HG03460 (cell line): ENCODE measurements around the gene CHRND.

Source experiments
- ATAC-seq: cut with Tn5 transposase; IDR thresholded peaks from one replicate; pipeline ENCODE4 v1.9.1; 2021; ENCODE audit not compliant: unreplicated experiment

The CHRND gene

GRCh38 chr2:232541195-232541960 lies 15.4 kb downstream of the CHRND start:
- no peak for ATAC-seq

- no peak for ATAC-seq
These were observed 16.2 kb downstream of the CHRND start for GRCh38 chr2:232541961-232542714.

- no peak for ATAC-seq
These were observed 16.9 kb downstream of the CHRND start for GRCh38 chr2:232542715-232543467.

DNA sequence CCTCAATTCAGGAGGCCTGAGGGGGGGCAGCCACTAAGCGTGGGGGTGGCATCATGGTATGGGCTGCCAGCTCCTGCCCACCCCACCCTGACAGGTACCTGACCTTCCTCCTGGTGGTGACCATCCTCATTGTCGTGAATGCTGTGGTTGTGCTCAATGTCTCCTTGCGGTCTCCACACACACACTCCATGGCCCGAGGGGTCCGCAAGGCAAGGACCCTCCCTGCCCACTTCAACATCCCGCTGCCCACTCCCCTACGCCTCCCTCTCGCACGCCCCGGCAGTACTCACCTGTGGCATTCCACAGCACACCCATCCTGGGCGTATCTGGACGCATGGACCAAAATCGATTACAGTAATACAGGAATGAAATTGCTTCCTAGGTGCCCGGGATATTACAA lies 17.5 kb downstream of the CHRND start:
- ATAC-seq: no peak

DNA sequence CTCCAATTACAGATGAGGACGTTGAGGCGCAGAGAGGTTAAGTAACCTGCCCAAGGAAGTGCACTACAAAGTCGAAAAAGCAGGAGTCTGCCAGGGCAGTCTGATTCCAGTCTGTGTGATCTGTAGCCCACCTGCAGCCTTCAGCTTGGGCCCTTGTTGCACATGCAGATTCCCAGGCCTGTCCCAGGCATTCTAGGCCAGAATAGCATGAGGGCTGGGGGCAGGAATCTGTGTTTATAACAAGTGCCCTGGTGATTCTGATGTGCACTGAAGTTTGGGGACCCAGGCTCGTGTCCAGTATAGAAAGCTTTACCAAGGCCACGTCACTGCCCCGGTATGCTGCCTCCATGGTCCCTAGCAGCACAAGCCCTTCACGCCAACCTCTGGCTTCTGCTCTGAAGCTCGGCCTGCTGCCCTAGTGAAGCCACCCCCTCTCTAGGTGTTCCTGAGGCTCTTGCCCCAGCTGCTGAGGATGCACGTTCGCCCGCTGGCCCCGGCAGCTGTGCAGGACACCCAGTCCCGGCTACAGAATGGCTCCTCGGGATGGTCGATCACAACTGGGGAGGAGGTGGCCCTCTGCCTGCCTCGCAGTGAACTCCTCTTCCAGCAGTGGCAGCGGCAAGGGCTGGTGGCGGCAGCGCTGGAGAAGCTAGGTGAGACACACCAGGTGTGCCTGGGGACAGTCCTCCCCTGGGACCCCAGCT lies 18.1 kb downstream of the CHRND start:
- ATAC-seq: no peak

DNA sequence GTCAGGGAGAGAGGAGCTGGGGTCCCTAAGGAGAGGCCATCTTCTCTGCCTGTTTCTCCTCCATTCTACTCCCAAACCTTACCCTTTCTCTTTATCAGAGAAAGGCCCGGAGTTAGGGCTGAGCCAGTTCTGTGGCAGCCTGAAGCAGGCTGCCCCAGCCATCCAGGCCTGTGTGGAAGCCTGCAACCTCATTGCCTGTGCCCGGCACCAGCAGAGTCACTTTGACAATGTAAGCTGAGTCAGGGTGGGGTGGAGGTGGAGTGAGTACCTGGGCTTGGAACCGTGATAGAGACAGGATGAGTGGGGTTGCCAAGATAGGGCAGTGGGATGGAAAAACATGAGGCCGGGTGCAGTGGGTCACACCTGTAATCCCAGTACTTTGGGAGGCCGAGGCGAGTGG lies 18.7 kb downstream of the CHRND start:
- no peak for ATAC-seq

GRCh38 chr2:232545511-232546375 lies 19.8 kb downstream of the CHRND start:
- no peak for ATAC-seq

DNA sequence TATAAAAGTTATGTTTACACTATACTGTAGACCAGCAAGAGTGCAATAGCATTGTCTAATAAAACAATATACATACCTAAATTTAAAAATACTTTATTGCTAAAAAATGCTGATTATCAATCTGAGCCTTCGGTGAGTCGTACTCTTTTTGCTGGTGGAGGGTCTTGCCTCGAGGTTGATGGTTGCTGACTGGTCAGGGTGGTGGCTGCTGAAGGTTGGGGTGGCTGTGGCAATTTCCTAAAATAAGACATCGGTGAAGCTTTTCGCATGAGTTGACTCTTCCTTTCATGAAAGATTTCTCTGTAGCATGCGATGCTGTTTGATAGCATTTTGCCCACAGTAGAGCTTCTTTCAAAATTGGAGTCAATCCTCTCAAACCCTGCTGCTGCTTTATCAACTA lies 22.0 kb downstream of the CHRND start:
- no peak for ATAC-seq

- no peak for ATAC-seq
These were observed 23.8 kb downstream of the CHRND start for GRCh38 chr2:232549655-232550353.

- ATAC-seq: peak; percentile 95
These were observed 24.6 kb downstream of the CHRND start, which contains the start of the genes EIF4E2 and TIGD1 for GRCh38 chr2:232550354-232551249. Gene EIF4E2, plus strand, starts transcription at chr2:232550689. Its CDS starts 36 bp downstream, at chr2:232550725. Gene TIGD1, minus strand, starts transcription at chr2:232550557. Its CDS starts 675 bp downstream, at chr2:232549882.

DNA sequence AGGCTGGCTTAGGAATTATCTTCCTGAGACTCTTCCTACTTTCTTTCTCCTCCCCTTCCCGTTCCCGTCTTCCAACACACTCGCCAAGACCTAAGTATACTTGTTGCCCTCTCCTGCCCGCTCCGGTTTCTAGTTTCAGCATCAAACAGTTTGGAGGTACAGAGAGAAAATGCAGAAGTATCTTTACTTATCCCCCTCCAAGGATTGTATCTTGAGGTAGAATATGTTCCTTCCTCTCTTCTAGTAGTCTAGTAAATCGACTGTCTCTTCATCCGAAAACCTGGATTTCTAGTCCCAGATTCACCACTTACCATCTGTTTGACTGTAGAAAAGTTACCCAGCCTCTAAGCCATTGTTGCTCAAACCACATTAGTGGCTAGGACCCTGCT lies 25.3 kb downstream of the CHRND start:
- ATAC-seq: no peak

- ATAC-seq: no peak
These were observed 25.8 kb downstream of the CHRND start for GRCh38 chr2:232551776-232552175.

GRCh38 chr2:232556426-232556825 lies 30.5 kb downstream of the CHRND start:
- ATAC-seq: no peak

DNA sequence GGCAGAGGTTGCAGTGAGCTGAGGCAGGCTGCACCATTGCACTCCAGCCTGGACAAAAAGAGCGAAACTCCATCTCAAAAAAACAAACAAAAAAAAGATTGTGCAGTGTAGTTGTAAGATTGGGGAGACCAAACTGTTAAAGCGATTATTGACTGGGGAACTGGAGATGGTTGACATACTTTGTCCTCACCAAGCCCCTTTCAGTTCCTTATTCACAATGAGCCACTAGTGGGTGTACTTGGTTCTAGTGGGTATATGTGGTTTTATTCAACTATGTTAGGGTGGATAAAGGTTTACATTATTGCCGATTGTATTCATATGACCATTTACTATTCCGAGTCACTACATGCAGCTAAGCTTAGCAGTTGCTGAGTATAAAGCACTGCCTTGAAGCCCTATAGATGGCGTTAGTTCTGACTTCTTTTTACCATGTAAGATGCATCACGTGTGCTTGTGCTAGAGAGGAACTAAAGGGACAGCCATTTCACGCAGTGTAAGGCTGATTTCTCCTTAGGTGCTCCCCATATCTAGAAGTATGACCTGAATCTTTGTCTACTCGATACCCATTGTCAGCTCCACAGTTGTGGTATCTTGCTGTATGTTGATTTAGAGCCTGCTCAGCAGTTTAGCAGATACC lies 36.7 kb downstream of the CHRND start:
- ATAC-seq: no peak

DNA sequence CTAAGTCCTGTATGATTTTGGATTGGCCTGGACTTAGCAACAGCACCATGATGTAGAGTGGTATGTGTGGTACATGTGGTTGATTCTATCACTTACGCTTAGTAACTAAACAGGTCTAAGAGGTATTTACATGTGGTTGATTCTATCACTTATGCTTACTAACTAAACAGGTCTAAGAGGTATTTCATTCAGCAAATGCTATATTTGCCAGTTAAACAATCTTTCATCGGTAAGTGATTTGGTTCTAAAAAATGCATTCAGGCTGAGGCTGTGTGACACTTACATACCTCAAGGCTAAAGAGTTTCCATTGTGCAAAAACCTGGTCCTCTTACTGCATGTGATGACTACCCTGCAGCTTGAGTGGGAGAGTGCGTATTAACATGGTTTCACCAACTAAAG lies 37.6 kb downstream of the CHRND start:
- no peak for ATAC-seq

DNA sequence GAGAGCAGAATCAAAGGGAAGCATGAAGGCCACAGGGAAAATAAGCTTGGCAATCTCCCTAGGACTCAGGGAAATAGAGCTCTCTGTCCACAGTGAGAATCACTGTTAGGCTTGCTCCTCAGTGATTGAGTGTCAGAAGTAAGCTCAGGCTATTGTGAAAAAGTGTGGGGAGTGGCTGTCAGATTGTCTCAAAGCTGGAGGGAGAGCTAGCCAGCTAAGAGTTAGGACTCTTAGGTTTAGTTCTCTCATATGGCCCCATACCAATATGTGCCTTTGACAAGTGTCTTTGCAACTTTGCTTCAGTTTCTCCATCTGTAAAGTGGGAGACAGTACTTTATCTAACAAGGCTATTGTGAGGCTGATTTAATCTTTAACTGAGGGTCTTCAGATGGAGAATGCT lies 41.8 kb downstream of the CHRND start:
- ATAC-seq: no peak

- ATAC-seq: no peak
These were observed 42.2 kb downstream of the CHRND start for GRCh38 chr2:232568161-232568560.

- ATAC-seq: no peak
These were observed 43.6 kb downstream of the CHRND start for GRCh38 chr2:232569541-232569940.
